GM21825 (cell line): ENCODE measurements around the gene GDAP1L1.
A peak's percentile ranks its signal among the peaks of the same experiment; 100 is the strongest.

ENCODE experiments used
- ATAC-seq: cut with Tn5 transposase; IDR thresholded peaks from one replicate; pipeline ENCODE4 v1.9.1; 2021; ENCODE audit warnings: mild to moderate bottlenecking, moderate library complexity; ENCODE audit not compliant: unreplicated experiment

The GDAP1L1 gene

GRCh38 chr20:44247131-44247571 lies at the start of gene GDAP1L1:
TSS of gene GDAP1L1 (plus strand) at chr20:44247308. CDS start at chr20:44247335, 27 bp downstream.
- no peak for ATAC-seq

- no peak for ATAC-seq
Measured at GRCh38 chr20:44198872-44199271, 48.2 kb upstream of the GDAP1L1 start.

- no peak for ATAC-seq
Measured at GRCh38 chr20:44199877-44200276, 47.2 kb upstream of the GDAP1L1 start.

GRCh38 chr20:44200371-44200770 lies 46.7 kb upstream of the GDAP1L1 start:
- no peak for ATAC-seq

GRCh38 chr20:44200983-44201382 lies 46.1 kb upstream of the GDAP1L1 start:
- no peak for ATAC-seq

GRCh38 chr20:44203161-44203560 lies 43.9 kb upstream of the GDAP1L1 start:
- no peak for ATAC-seq

- no peak for ATAC-seq
Measured at GRCh38 chr20:44204156-44204831, 42.8 kb upstream of the GDAP1L1 start.

- no peak for ATAC-seq
Measured at GRCh38 chr20:44204832-44205215, 42.3 kb upstream of the GDAP1L1 start.

GRCh38 chr20:44206132-44206531 lies 41.0 kb upstream of the GDAP1L1 start:
- ATAC-seq: no peak

GRCh38 chr20:44207126-44207723 lies 39.9 kb upstream of the GDAP1L1 start:
- no peak for ATAC-seq

- no peak for ATAC-seq
Measured at GRCh38 chr20:44208165-44208564, 38.9 kb upstream of the GDAP1L1 start.

- ATAC-seq: no peak
Measured at GRCh38 chr20:44208770-44209169, 38.3 kb upstream of the GDAP1L1 start.

- ATAC-seq: no peak
Measured at GRCh38 chr20:44209686-44210405, 37.3 kb upstream of the GDAP1L1 start.

GRCh38 chr20:44210406-44211176 lies 36.5 kb upstream of the GDAP1L1 start, which contains the start of gene OSER1:
TSS of gene OSER1 (minus strand) at chr20:44210771. CDS start at chr20:44206957, 3,814 bp downstream.
- ATAC-seq: peak; percentile 76

GRCh38 chr20:44211177-44212039 lies 35.7 kb upstream of the GDAP1L1 start:
- no peak for ATAC-seq

GRCh38 chr20:44212792-44213191 lies 34.3 kb upstream of the GDAP1L1 start:
- no peak for ATAC-seq

GRCh38 chr20:44215125-44215524 lies 32.0 kb upstream of the GDAP1L1 start:
- no peak for ATAC-seq

- ATAC-seq: no peak
Measured at GRCh38 chr20:44217342-44218092, 29.6 kb upstream of the GDAP1L1 start.

GRCh38 chr20:44218446-44218845 lies 28.7 kb upstream of the GDAP1L1 start:
- no peak for ATAC-seq
